Stimulated activated CD8-positive, alpha-beta memory T cell treated with anti-CD3 and anti-CD28 coated beads, Interleukin-7, amount 100 ng/mL, for 4 hours (primary cell): ENCODE data around the gene SLIT3.
"Not testable (repeated sequence)": the region's sequence is repeated elsewhere in the genome, so short reads cannot be mapped to it uniquely, and the experiment has no call there.

Source experiments
- DNase-seq, 2 donors: peaks; one replicate each; pipeline ENCODE4 v3.0.0-alpha.2; 2020; ENCODE audit warnings: low read depth in 2 of 2

The SLIT3 gene

GRCh38 chr5:168771678-168772077, 529.3 kb downstream of the SLIT3 start:
- no peak for DNase-seq

- no peak for DNase-seq
Measured at GRCh38 chr5:168770996-168771395, 529.9 kb downstream of the SLIT3 start.

GRCh38 chr5:168770036-168770498, 530.9 kb downstream of the SLIT3 start:
- no peak for DNase-seq

GRCh38 chr5:168768172-168768571, 532.8 kb downstream of the SLIT3 start:
- no peak for DNase-seq

DNA sequence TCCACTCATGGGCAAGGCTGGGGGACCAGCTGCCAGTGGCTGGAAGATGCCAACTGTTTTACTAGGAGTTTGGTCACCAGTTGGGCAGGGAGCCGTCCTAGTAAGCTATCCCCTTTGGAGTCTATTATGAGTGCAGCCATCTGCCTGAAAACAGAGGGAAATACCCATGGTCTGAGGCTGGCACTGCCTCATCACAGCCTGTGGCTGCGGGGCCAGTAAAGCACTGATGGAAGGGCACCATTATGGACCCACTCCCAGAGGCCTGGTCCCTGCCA, 534.6 kb downstream of the SLIT3 start:
- DNase-seq: no peak

DNA sequence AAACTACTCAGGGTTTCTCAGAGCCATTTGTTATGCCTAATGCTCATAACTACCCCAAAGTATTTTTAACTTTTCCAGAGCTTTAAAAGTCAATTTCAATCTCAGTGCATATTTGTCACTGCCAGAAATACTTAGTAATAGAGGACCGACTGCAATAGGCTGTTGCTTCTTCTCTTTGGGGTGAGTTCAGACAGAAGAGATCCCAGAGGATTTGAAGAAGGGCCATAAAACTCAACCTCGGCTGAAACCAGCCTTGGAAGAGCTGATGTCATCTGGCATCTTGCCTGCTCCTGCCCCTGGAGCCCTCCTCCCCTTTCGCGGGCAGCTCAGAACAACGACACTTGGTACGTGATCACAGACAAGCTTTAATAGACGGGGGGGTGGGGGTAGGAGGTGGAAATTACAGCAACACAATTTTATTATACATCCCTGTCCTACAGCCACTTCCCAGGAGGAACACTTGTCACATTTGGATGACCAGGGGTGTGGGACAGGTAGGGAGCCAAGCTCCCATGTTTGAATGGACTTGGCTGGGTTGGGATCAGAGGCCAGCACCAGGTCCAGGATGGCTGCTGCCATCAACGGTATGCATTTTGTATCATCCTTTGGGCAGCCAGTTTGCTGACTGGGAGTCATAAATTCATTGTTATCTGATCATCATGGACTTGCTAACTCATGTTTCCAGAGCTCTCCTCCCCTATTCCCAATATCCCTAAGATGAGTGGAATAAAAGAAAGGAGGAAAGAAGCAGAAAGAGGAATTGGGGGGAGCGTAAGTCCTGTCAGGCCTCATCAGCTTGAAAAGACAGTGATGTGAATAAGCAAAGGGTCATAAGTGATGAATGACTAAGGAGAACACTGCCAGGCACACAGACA, 535.2 kb downstream of the SLIT3 start:
- no peak for DNase-seq

DNA sequence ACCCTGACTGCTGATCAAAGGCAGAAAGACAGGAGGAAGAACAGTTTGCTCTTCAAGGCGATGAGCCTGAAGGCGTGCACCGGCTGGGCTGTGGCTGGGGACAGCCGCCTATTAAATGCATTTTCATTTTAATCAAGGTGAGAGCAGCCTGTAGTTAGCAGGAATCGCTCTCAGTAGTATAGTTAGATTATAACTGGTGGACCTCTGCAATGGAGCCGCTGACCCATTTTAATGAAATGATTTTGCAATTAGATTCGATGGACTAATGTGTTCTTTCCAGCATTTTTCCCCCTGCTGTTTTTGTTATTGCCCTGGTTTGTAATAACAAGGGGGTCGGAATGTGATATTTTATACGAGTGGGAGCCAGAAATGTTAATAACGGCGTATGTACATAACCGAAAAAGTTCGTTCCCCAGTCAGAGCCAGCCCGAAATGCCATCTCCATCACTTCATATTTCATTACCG, 535.8 kb downstream of the SLIT3 start:
- DNase-seq: no peak

DNA sequence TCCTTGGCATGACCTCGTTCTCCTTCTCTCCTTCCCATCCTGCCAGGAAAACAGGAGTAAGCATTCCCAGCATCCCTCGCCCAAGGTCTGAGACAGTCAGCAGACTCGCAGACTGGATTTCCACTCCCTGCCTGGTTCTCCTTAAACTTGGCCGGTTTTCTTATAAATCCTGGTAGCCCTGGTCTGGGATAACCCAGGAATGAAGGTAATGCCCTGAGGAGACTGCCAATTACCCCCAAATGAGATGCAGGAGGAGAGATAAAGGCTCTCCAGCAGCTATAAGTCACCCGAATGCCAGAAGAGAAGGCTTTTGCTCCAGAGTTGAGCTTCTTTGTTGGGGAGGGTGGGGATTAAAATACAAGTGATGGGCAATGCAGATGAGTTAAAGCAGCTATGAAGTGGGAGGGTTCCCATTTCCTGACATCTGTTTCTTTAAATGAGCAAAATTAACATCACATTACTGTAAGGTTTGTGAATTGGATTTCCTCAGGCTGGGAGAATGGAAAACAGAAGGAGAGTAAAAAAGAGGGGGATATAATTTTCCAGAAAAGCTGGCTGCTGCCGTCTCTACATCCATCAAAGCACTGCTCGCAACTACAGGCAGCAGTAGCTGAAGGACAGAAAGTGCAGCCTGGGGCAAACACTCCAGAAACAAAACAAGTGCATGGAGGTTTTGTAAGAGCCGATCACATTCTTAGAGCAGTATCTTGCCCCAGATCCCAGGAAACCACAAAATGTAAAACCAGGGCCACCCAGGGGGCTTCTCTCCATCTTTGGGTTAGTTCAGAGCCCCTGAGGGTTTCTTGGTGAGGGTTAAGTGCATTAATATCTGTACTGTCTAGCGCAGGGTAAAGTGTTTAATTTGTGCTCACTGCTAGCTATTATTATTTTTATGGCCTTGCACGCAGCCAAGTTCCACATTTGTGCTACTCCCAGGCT, 544.2 kb downstream of the SLIT3 start:
- DNase-seq: no peak

- no peak for DNase-seq
Measured at GRCh38 chr5:168755548-168756093, 545.3 kb downstream of the SLIT3 start.

DNA sequence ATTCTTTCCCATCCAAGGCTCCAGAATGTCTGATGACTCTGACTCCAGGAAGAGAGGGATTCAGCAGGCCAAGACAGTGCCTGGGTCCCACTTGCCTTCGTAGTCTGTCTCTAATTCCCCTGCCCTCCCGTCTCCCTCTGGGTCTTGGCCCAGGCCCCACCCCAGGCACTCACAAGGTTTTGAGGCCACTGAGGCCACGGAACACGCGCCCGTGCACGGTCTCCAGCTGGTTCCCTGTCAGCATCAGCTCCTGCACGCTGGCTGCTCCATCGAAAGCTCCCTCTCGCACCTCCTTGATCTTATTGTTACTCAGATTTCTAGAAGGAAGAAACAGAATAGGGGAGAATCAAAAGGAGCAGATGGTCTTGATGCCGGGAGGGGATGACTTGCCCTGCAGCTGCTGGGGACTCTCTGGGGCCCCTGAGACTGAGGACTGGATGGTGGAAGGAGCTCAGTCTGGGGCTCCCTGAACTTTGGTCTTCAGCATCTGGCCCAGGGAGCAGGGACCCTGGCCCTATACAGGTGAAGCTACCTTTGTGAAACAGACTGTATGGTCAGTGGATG, 547.2 kb downstream of the SLIT3 start:
- DNase-seq: no peak

DNA sequence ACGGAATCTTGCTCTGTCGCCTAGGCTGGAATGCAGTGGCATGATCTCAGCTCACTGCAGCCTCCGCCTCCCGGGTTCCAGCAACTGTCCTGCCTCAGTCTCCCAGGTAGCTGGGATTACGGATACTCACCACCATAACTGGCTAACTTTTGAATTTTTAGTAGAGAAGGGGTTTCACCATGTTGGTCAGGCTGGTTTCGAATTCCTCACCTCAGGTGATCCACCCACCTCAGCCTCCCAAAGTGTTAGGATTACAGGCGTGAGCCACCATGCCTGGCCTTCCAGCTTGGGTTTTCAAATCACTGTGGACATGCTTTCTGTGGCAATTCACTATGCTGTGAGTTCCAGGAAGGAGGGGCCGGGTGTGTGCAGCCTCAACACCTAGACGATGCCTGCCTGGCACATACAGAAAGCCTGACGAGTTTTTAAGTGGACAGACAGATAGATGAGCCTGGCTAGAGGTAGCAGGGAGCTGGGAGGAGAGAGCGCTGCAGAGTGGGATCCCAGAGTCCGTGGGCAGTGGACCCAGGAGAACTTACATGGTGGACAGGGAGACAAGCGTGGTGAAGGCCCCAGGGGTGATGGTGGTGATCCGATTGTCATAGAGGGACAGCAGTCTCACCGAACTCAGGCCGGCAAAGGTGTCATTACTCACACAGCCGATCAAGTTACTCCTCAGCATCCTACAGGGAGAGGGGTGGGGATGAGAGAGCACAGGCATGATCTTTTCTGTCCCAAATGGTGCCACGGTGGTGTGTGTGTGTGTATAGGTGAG, 548.3 kb downstream of the SLIT3 start:
- DNase-seq: no peak

- no peak for DNase-seq
Measured at GRCh38 chr5:168752012-168752411, 548.9 kb downstream of the SLIT3 start.

GRCh38 chr5:168750926-168751325, 550.0 kb downstream of the SLIT3 start:
- no peak for DNase-seq

DNA sequence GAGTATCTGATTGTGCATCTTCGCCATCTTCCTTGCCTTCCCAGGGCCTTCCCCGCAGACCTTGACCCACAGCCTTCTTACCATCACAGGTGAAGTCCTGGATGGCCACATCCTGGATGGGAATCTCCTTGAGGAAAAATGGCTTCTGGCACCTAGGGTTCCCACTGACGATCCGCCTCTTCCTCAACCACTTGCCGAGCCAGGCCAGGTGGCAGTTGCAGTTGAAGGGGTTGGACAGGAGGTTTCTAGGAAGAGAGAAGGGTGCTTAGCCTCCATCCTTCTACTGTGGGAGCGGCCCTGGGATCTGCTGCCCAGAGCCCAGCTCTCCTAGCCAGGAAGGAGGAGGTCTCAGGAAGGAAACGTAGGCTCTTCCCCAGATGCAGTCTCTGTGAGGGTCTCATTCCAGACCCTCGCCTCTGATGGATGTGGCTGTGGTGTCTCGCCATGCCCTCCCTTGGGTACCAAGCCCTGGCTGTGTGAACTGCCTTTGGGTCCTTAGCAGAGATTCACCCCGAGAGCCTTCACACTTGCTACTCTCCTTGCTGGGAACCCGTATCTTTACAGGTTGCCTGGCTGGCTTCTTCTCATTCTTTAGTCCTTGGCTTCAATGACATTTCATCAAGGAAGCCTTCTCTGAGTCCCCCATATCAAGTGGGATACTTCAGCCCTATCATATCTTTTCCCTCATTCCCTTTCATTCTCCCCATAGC, 551.4 kb downstream of the SLIT3 start:
- DNase-seq: no peak

DNA sequence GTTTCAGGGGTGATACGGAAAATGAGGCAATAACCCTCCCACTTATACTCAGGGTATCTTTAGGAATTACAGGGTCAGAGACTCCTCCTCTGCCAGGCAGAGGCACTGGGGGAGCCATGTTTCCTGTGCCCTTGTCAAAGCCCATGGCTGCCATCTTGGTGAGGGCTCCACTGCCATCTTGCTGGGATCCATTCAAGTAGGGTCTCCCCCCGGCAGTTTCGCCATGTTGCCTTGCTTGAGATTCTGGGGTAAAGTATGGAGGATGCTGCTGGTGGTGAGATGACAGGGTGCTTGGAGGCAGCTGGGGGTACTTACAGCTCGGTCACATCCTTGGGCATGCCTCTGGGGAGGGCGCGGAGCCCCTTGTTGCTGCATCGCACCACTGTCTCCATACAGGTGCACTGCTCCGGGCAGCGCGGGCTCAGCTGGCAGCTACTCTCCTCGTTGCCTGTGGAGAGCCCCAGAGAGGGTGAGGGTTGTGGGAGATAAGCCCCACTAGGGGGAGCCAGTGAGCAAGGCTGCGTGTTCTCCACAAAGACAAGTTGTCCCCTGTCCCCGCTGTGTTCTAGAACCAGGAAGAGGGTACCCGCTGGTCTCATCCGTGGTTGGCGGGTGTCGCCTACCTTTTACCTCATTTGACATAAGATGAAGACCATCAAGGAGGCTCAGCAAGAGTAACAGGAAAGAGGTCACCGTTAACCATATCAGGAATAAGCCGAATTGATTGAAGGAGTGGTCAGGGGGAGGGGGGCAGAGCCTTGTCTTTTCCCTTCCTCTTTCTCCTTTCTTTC, 552.8 kb downstream of the SLIT3 start:
- no peak for DNase-seq

DNA sequence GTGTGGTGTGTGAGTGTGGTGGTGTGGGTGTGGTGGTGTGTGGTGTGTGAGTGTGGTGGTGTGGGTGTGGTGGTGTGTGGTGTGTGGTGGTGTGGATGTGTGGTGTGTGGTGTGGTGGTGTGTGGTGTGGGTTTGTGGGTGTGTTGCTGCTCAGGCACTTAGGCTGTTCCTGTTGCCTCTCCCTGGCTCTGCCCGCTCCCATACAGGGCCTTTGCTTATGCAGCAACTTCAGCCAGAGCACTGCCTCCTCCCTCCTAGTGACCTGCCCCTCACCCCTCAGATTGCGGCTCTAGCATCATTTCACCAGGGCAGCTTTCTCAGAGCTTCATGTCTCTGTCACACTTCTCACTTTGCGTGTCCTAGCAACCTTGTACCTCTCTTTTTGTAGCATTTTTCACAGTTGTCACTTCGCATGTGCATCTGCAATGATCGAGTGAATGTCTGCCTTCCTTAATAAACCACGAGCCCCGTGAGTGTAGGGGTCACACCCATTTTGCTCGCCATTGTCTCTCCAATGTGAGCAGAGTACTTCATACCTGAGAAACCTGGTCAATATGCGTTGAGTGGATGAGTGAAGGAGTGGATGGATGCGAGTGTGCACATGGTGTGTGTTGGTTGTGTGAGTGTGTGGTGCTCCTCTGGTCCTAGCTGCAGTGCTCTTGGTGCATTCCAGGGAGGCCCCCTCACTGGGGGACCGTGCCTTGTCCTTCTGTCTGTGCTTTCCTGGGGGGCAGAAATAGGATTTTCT, 553.9 kb downstream of the SLIT3 start:
- no peak for DNase-seq

- not testable (repeated sequence) for DNase-seq
Measured at GRCh38 chr5:168746126-168746892, 554.6 kb downstream of the SLIT3 start.

DNA sequence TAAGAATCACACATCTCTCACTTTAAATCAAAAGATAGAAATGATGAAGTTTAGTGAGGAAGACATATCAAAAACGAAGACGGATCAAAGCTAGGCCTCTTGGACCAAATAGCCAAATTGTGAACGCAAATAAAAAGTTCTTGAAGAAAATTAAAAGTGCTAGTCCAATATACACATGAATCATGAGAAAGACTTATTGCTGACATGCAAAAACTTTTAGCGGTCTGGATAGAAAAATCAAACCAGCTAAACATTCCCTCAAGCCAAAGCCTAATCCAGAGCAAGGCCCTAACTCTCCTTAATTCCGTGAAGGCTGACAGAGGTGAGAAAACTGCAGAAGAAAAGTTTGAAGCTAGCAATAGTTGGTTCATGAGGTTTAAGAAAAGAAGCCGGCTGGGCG, 557.3 kb downstream of the SLIT3 start:
- DNase-seq: no peak
